ENCODE results near the gene PCCA.

- no peak for TF ChIP-seq CTCF (IDR thresholded peaks at IDR 0.05)
- no peak for TF ChIP-seq POLR2A (IDR thresholded peaks at IDR 0.05)
Measured at GRCh38 chr13:100396776-100397175, 307.9 kb downstream of the PCCA start.
